Left lung (tissue), 10 donors: ENCODE results near the gene ATP10B. TPM values are rescaled to one million over a fixed set of nuclear protein-coding genes. Genes with fewer than 3 reads are reported as not detected.

Experiments
- ATAC-seq: fragments of 200-7000 bp; cut with Tn5 transposase; one replicate; pipeline ENCODE4 v1.9.1; 2020; ENCODE audit warnings: moderate library complexity
- DNase-seq, 4 donors: peaks; one replicate each; pipeline ENCODE4 v3.0.0-alpha.2; 2013 to 2020
- H3K27ac ChIP-seq, 2 donors: fragments of 200-600 bp; sonication (generic) in 1 of 2; one replicate each; pipeline versions ENCODE4 v1.5.0 to v1.8.0; 2020 to 2021
- H3K27me3 ChIP-seq, 2 donors: fragments of 200-600 bp; sonication (generic) in 1 of 2; one replicate each; pipeline versions ENCODE4 v1.5.0 to v1.8.0; 2020 to 2021
- H3K36me3 ChIP-seq, 2 donors: fragments of 200-600 bp; sonication (generic) in 1 of 2; one replicate each; pipeline versions ENCODE4 v1.5.0 to v1.8.0; 2020 to 2021
- H3K4me1 ChIP-seq, 2 donors: fragments of 200-600 bp; one replicate each; pipeline ENCODE4 v1.8.0; 2021
- H3K4me3 ChIP-seq, 2 donors: fragments of 200-600 bp; sonication (generic) in 1 of 2; one replicate each; pipeline versions ENCODE4 v1.5.0 to v1.8.0; 2020 to 2021; ENCODE audit warnings: mild to moderate bottlenecking in 1 of 2
- H3K9me3 ChIP-seq, 2 donors: fragments of 200-600 bp; sonication (generic) in 1 of 2; one replicate each; pipeline versions ENCODE4 v1.5.0 to v1.8.0; 2020 to 2021
- intact Hi-C, 2 donors: fragments of 100-400 bp; cut with DNase I; formaldehyde crosslinking; loops; one replicate each; pipeline versions ENCODE4 v1.11.2 to v1.14.2; 2022
- polyA plus RNA-seq, 6 donors: library from polyadenylated mRNA; unstranded; fragments of 120-200 nt; gene quantifications; one replicate each; pipeline ENCODE4 v1.2.1, GENCODE V29; 2013; ENCODE audit not compliant: insufficient read length in 6 of 6
- total RNA-seq, 2 donors: library from RNA; stranded (reverse); fragmentation: NEBNext Ultra II Directional; extraction: Animal tissue kit (Norgen Biotek cat#: 25700); gene quantifications; one replicate each; pipeline ENCODE4 v1.2.1, GENCODE V29; 2021
- TF ChIP-seq, protein P1 (sequence below), 2 donors: fragments of 200-600 bp; sonication (generic) in 1 of 2; IDR thresholded peaks; one replicate each; pipeline versions ENCODE4 v1.5.0 to v1.8.0; 2021; ENCODE audit warnings: antibody characterized with exemption in 2 of 2
- donor health status: DM: no; HTN: yes; CAD: no.
- donor health status: DM: no; HTN: no; CAD: no.

The ATP10B gene
- total and polyA plus RNA-seq, 8 donors = 0.09 to 0.55 (median 0.37) TPM

DNA sequence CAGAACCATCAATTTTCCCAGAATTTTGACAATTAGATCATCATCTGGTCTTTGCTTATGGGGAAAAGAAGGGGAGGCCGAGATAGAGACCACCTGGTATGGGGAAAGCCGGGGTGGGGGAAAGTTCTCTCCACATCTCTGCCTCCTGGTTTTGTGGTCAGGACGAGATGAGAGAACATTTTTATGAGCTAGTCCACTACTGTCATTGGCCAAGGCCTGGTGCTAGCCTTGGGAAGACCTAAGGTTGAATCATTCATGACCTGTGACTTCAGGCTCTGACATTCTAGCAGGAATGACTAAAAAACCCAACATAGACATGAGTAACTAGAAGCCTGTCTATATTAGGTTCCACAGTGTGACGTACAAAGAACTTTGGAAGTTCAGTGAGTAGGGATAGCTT, 295.2 kb downstream of the ATP10B start:
- intact Hi-C loops = no loop called here
- no peaks in the 10 kb centered on the region for H3K27me3 ChIP-seq
- TF ChIP-seq, protein P1, sequence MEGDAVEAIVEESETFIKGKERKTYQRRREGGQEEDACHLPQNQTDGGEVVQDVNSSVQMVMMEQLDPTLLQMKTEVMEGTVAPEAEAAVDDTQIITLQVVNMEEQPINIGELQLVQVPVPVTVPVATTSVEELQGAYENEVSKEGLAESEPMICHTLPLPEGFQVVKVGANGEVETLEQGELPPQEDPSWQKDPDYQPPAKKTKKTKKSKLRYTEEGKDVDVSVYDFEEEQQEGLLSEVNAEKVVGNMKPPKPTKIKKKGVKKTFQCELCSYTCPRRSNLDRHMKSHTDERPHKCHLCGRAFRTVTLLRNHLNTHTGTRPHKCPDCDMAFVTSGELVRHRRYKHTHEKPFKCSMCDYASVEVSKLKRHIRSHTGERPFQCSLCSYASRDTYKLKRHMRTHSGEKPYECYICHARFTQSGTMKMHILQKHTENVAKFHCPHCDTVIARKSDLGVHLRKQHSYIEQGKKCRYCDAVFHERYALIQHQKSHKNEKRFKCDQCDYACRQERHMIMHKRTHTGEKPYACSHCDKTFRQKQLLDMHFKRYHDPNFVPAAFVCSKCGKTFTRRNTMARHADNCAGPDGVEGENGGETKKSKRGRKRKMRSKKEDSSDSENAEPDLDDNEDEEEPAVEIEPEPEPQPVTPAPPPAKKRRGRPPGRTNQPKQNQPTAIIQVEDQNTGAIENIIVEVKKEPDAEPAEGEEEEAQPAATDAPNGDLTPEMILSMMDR (IDR thresholded peaks at IDR 0.05) = no peak

DNA sequence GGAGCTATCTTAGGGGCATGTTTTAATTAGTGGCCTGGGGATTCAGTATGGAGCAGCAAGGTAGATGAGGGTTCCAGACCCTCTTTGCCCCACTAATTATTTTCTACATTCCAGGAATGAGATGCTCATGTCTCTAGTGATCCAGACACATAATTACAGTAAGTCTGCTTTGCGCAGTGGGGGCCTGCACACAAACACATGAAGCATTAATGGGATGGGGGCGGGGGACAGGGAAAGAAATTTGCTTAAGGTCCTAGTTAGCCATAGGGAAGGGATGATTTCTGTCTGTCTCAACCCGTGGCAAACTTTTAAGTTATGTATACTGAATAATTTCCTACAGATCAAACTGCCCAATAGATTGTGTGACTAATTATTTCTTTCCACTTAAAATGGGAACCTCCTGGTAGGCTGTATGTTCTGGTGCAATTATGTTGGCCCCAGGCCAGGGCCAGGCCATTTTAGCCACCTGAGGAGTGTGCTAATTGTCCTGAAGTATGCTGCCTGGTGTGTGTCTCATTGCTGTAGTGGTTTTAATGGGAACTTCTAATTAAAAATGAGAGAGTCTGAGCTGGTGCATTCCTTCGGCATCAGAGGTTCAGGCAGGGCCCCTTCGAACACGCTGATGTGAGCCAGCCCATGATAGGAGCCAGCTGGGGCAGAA, 295.9 kb downstream of the ATP10B start:
- no peak overlapping the region for H3K4me3 ChIP-seq
- ATAC-seq = peak; percentile 54
- intact Hi-C loops = no loop called here

More for the DNA sequence above, 295.2 kb downstream of the ATP10B start:
- Histone ChIP-seq H3K9me3 (no peaks in the 10 kb centered on the region), H3K27ac (no peak overlapping the region), H3K4me3 (no peak overlapping the region), H3K4me1 (no peaks in the 10 kb centered on the region), H3K36me3 (no peaks in the 10 kb centered on the region)
- ATAC-seq (no peak), DNase-seq (no peak)

DNA sequence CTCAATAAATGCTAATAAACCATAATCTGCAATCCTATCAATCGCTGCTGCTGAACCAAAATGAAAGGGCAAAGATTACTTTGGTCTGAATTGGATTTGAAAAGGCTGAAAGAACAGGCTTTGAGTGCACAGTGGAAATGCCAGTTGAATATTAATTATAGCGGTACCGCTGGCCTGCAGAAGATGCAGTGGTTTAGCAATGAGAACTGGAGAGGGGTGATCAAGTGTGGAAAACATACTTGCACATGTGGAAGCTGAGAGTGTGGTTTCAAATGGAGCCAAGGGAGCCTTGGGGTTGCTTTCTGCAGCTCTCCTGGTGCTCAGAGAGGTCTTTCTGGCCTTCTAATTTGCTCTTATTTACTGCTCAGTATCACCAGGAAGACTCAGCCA, 296.4 kb downstream of the ATP10B start:
- Histone ChIP-seq H3K4me1 (no peaks in the 10 kb centered on the region), H3K27me3 (no peaks in the 10 kb centered on the region), H3K4me3 (no peak overlapping the region), H3K27ac (no peak overlapping the region), H3K9me3 (no peaks in the 10 kb centered on the region), H3K36me3 (no peaks in the 10 kb centered on the region)
- no peak for DNase-seq
- no peak for ATAC-seq
- TF ChIP-seq, protein P1 (IDR thresholded peaks at IDR 0.05) = no peak
- intact Hi-C loops = no loop called here

More for the DNA sequence above, 295.9 kb downstream of the ATP10B start:
- Histone ChIP-seq H3K4me1 (no peaks in the 10 kb centered on the region), H3K9me3 (no peaks in the 10 kb centered on the region), H3K36me3 (no peaks in the 10 kb centered on the region), H3K27me3 (no peaks in the 10 kb centered on the region), H3K27ac (no peak overlapping the region)
- TF ChIP-seq, protein P1 (IDR thresholded peaks at IDR 0.05) = no peak
- peak in 1 of 4 donors; percentile 67 for DNase-seq

DNA sequence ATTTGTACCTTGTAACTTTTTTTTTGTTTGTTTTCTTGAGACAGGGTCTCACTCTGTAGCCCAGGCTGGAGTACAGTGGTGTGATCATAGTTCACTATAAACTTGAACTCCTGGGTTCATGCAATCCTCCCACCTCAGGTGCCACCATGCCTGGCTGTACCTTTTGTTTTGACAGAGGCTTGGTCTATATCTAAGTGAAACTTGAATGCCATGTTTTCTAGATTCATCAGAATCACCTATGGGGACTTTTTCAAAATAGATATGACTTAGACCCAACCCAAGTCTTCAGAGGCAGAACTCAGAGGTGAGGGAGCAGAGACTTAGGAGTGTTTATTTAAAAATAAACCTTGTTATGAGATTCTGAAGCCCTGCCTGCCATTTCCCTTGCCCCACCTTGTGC, 301.9 kb downstream of the ATP10B start:
- H3K27ac ChIP-seq = no peak overlapping the region
- H3K27me3 ChIP-seq = no peaks in the 10 kb centered on the region
- no peak overlapping the region for H3K4me3 ChIP-seq
- intact Hi-C loops = no loop called here
- no peaks in the 10 kb centered on the region for H3K4me1 ChIP-seq
- H3K9me3 ChIP-seq = no peaks in the 10 kb centered on the region
- no peaks in the 10 kb centered on the region for H3K36me3 ChIP-seq
- TF ChIP-seq, protein P1 (IDR thresholded peaks at IDR 0.05) = no peak
- DNase-seq (no peak), ATAC-seq (no peak)

DNA sequence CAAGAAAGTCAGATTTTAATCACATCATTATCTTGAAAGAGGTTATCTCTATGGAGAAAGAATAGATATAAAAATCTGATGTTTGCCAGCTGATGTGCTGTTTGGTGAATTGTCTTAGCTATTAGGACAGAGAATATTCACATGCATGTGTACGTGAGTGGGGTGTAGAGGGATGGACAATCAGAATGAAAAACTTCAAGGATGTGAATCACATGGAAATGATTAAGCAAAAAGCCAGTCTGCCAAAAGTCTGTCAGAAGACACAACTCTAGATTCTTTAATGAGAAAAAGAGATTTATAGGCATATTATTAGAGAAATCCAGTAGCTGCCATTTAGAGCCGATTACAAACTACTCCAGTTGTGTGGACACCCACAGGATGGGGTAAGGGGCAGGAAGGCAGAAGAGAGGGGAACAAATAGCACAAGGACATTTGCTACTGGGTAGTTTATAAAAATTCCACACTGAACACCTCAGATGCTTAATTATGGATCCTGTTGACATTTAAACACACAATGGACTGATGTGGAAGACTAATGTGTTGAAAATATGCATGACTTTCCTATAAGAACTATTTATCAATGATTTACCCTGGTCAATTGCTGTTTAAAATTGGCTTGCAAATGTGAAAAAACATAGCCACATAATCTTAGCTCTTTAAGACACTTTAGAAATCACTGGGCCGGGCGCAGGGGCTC, 302.9 kb downstream of the ATP10B start:
- intact Hi-C loops = no loop called here
- Histone ChIP-seq H3K36me3 (no peaks in the 10 kb centered on the region), H3K27ac (no peak overlapping the region), H3K9me3 (no peaks in the 10 kb centered on the region), H3K4me3 (no peak overlapping the region), H3K27me3 (no peaks in the 10 kb centered on the region), H3K4me1 (no peaks in the 10 kb centered on the region)
- ATAC-seq (no peak), DNase-seq (no peak)
- TF ChIP-seq, protein P1 (IDR thresholded peaks at IDR 0.05) = no peak
